Spleen (tissue), 7 donors: ENCODE measurements around the gene TMEM131L.

Experiments used
- CTCF ChIP-seq, 11 experiments: fragments of 200-600 bp in 7 of 11; fragments of 450-650 bp in 4 of 11; sonication (generic) in 4 of 11; IDR thresholded peaks in 8 of 11; conservative IDR thresholded peaks in 3 of 11; 1 replicate in 7 of 11; 2 replicates in 4 of 11; pipeline versions ENCODE4 v1.4.0 to v1.8.0; 2016 to 2021; ENCODE audit warnings: antibody characterized with exemption in 11 of 11, inconsistent platforms in 4 of 11, mild to moderate bottlenecking in 1 of 11
- POLR2A ChIP-seq, 3 donors: fragments of 450-650 bp; IDR thresholded peaks; one replicate each; pipeline ENCODE4 v1.5.1; 2017; ENCODE audit warnings: antibody characterized with exemption in 3 of 3, mild to moderate bottlenecking in 1 of 3
- donor health status: DM: no; HTN: no; CAD: no; lungs with moderate emphysema.
- donor health status: DM: no; HTN: no; CAD: no.
- donor health status: DM: no; HTN: no; CAD: no.

GRCh38 chr4:153683763-153684181, 217.6 kb downstream of the TMEM131L start:
- TF ChIP-seq CTCF (IDR thresholded peaks at IDR 0.05 in 8 of 11, conservative IDR thresholded peaks at IDR 0.05 in 3 of 11) (no peak), POLR2A (IDR thresholded peaks at IDR 0.05) (no peak)
